Nephron progenitor cell (in vitro differentiated cells): ENCODE data around the gene ATP6V0A1.

Experiments
- DNase-seq: peaks from one replicate; pipeline ENCODE4 v3.0.0; 2021
- H3K27ac Mint-ChIP-seq: 2 replicates; pipeline ENCODE4 v1.8.0; 2021; ENCODE audit warnings: mild to moderate bottlenecking, moderate library complexity, mixed read lengths
- H3K27me3 Mint-ChIP-seq: 2 replicates; pipeline ENCODE4 v1.8.0; 2021; ENCODE audit warnings: mild to moderate bottlenecking, low read depth, mixed read lengths; ENCODE audit not compliant: poor library complexity
- H3K36me3 Mint-ChIP-seq: 2 replicates; pipeline ENCODE4 v1.8.0; 2021; ENCODE audit warnings: low read depth, mixed read lengths
- H3K4me1 Mint-ChIP-seq: 2 replicates; pipeline ENCODE4 v1.8.0; 2021; ENCODE audit warnings: mixed read lengths
- H3K4me3 Mint-ChIP-seq: 2 replicates; pipeline ENCODE4 v1.8.0; 2021; ENCODE audit warnings: mild to moderate bottlenecking, moderate library complexity, mixed read lengths
- H3K9me3 Mint-ChIP-seq: 2 replicates; pipeline ENCODE4 v1.8.0; 2021; ENCODE audit warnings: mild to moderate bottlenecking, moderate library complexity, mixed read lengths
- CTCF ChIP-seq: fragments of 200-600 bp; sonication (generic); IDR thresholded peaks from 2 replicates; pipeline ENCODE4 v1.5.0; 2021; ENCODE audit warnings: antibody characterized with exemption

Gene ATP6V0A1

GRCh38 chr17:42512733-42513251 lies 54.1 kb downstream of the ATP6V0A1 start:
- Mint-ChIP-seq H3K4me1 (peaks cover 24% of the 10 kb centered on the region), H3K9me3 (no peaks in the 10 kb centered on the region), H3K4me3 (no peak overlapping the region), H3K27me3 (peaks cover 7% of the 10 kb centered on the region), H3K36me3 (peaks cover 43% of the 10 kb centered on the region), H3K27ac (peak overlapping the region; percentile 38)
- no peak for TF ChIP-seq CTCF
- no peak for DNase-seq

GRCh38 chr17:42513686-42514085 lies 55.0 kb downstream of the ATP6V0A1 start:
- DNase-seq, result no peak
- Mint-ChIP-seq H3K4me1 (peaks cover 29% of the 10 kb centered on the region), H3K36me3 (peaks cover 34% of the 10 kb centered on the region), H3K4me3 (no peak overlapping the region), H3K27ac (no peak overlapping the region), H3K27me3 (peaks cover 7% of the 10 kb centered on the region), H3K9me3 (no peaks in the 10 kb centered on the region)
- no peak for TF ChIP-seq CTCF

- Mint-ChIP-seq H3K27ac (no peak overlapping the region), H3K27me3 (peaks cover 7% of the 10 kb centered on the region), H3K36me3 (peaks cover 28% of the 10 kb centered on the region), H3K9me3 (no peaks in the 10 kb centered on the region), H3K4me3 (no peak overlapping the region), H3K4me1 (peaks cover 35% of the 10 kb centered on the region)
- no peak for DNase-seq
- no peak for TF ChIP-seq CTCF
Observed at GRCh38 chr17:42514279-42514678, 55.6 kb downstream of the ATP6V0A1 start.

GRCh38 chr17:42514867-42515266 lies 56.2 kb downstream of the ATP6V0A1 start:
- no peak for TF ChIP-seq CTCF
- peaks cover 7% of the 10 kb centered on the region for H3K27me3 Mint-ChIP-seq
- H3K4me3 Mint-ChIP-seq, result no peak overlapping the region
- no peak for DNase-seq
- H3K9me3 Mint-ChIP-seq, result no peaks in the 10 kb centered on the region
- peaks cover 41% of the 10 kb centered on the region for H3K4me1 Mint-ChIP-seq
- H3K36me3 Mint-ChIP-seq, result peaks cover 24% of the 10 kb centered on the region
- peak overlapping the region; percentile 34 for H3K27ac Mint-ChIP-seq

- Mint-ChIP-seq H3K4me1 (peaks cover 68% of the 10 kb centered on the region), H3K27ac (no peak overlapping the region), H3K4me3 (no peak overlapping the region), H3K36me3 (peaks cover 19% of the 10 kb centered on the region), H3K9me3 (no peaks in the 10 kb centered on the region), H3K27me3 (peaks cover 3% of the 10 kb centered on the region)
- TF ChIP-seq CTCF, result peak; percentile 83
- peak; percentile 83 for DNase-seq
Observed at GRCh38 chr17:42517516-42517915, 58.8 kb downstream of the ATP6V0A1 start.

- DNase-seq, result no peak
- H3K9me3 Mint-ChIP-seq, result no peaks in the 10 kb centered on the region
- peaks cover 22% of the 10 kb centered on the region for H3K36me3 Mint-ChIP-seq
- H3K4me3 Mint-ChIP-seq, result peak overlapping the region; percentile 49
- peak overlapping the region; percentile 86 for H3K27ac Mint-ChIP-seq
- peaks cover 3% of the 10 kb centered on the region for H3K27me3 Mint-ChIP-seq
- no peak for TF ChIP-seq CTCF
- peaks cover 75% of the 10 kb centered on the region for H3K4me1 Mint-ChIP-seq
Observed at GRCh38 chr17:42518046-42518754, 59.5 kb downstream of the ATP6V0A1 start.
